LNCAP (cell line): ENCODE data around the gene GTF2H4.
A peak's percentile ranks its signal among the peaks of the same experiment; 100 is the strongest.

Experiments used
- CTCF ChIP-seq: fragments of 450-650 bp; IDR thresholded peaks from 2 replicates; pipeline ENCODE4 v1.5.1; 2017; ENCODE audit warnings: mild to moderate bottlenecking

GTF2H4 gene

GRCh38 chr6:30935018-30935417 is 27.0 kb downstream of the GTF2H4 start:
- TF ChIP-seq CTCF = no peak

- no peak for TF ChIP-seq CTCF
Measured at GRCh38 chr6:30937265-30937664, 29.3 kb downstream of the GTF2H4 start.

GRCh38 chr6:30938730-30939129 is 30.7 kb downstream of the GTF2H4 start:
- no peak for TF ChIP-seq CTCF

- TF ChIP-seq CTCF = no peak
Measured at GRCh38 chr6:30939473-30939872, 31.5 kb downstream of the GTF2H4 start.

- no peak for TF ChIP-seq CTCF
Measured at GRCh38 chr6:30940361-30940986, 32.5 kb downstream of the GTF2H4 start, which contains the start of gene MUCL3. TSS of gene MUCL3 (plus strand) at chr6:30940973. CDS start at chr6:30941000, 27 bp downstream.

GRCh38 chr6:30942338-30943060 is 34.5 kb downstream of the GTF2H4 start:
- TF ChIP-seq CTCF = peak; percentile 38; the same call in 1 of the 2 replicates

GRCh38 chr6:30944051-30944450 is 36.0 kb downstream of the GTF2H4 start:
- TF ChIP-seq CTCF = no peak
